A549 treated with AZD2906 at 1 μM for 4 hours (cell line): ENCODE measurements around the gene PRXL2A. TPM values are rescaled to one million over a fixed set of nuclear protein-coding genes. Genes with fewer than 3 reads are reported as not detected.

Experiments
- total RNA-seq: library from RNA; stranded (reverse); fragments of 200-300 nt; extraction: Qiagen RNA extraction; gene quantifications from 5 replicates; pipeline ENCODE4 v1.2.3, GENCODE V29; 2022

PRXL2A gene
- 39.5 to 44.6 TPM (median 43.3 TPM) in 5 replicates for total RNA-seq

GRCh38 chr10:80408242-80409101 is at the start of gene PRXL2A:
PRXL2A (plus strand) TSS chr10:80408551; CDS start chr10:80420468, 11,917 bp downstream.

GRCh38 chr10:80453842-80454512 is 45.6 kb downstream of the PRXL2A start, which contains the start of gene TSPAN14:
TSPAN14 (plus strand) TSS chr10:80454310; CDS start chr10:80489234, 34,924 bp downstream.

Other genes with a start within 250 kb of the PRXL2A start
- 145 to 213 TPM (median 201 TPM) in 5 replicates for gene ANXA11, start 203.0 kb upstream of the PRXL2A start, total RNA-seq
- gene MAT1A, start 118.9 kb upstream of the PRXL2A start, total RNA-seq: 0.01 to 0.23 TPM (median 0.08 TPM) in 5 replicates
- not detected in 5 replicates for gene DYDC1, start 51.8 kb upstream of the PRXL2A start, total RNA-seq
- gene DYDC2, start 51.8 kb upstream of the PRXL2A start, total RNA-seq: 0.09 to 0.19 TPM in 2 of 5 replicates, not detected in the others
- gene TSPAN14, start 45.8 kb downstream of the PRXL2A start, total RNA-seq: 108 to 130 TPM (median 129 TPM) in 5 replicates
- gene SH2D4B, start 129.4 kb downstream of the PRXL2A start, total RNA-seq: 0.02 to 0.06 TPM (median 0.03 TPM) in 4 of 5 replicates, not detected in the other